Adrenal gland (tissue), 12 donors: Measurements from ENCODE around the gene CKAP4. TPM values are rescaled to one million over a fixed set of nuclear protein-coding genes. Genes with fewer than 3 reads are reported as not detected.
"Not testable (repeated sequence)": the region's sequence is repeated elsewhere in the genome, so short reads cannot be mapped to it uniquely, and the experiment has no call there.

Experiments used
- DNase-seq, 7 donors: peaks; one replicate each; pipeline ENCODE4 v3.0.0-alpha.2; 2019 to 2020
- H3K27ac ChIP-seq, 5 donors: fragments of 200-600 bp; sonication (generic) in 4 of 5; 1 replicate in 3 of 5; 2 replicates in 2 of 5; pipeline versions ENCODE4 v1.5.1 to v1.8.0; 2016 to 2020; ENCODE audit warnings: mild to moderate bottlenecking in 1 of 5
- H3K27me3 ChIP-seq: fragments of 200-600 bp; 2 replicates; pipeline ENCODE4 v1.8.0; 2021
- H3K36me3 ChIP-seq, 2 donors: fragments of 200-600 bp; replicated peaks in 1 of 2; 1 replicate in 1 of 2; 2 replicates in 1 of 2; pipeline versions ENCODE4 v1.5.1 to v1.8.0; 2018 to 2022
- H3K4me1 ChIP-seq, 2 donors: fragments of 200-600 bp; replicated peaks in 1 of 2; 1 replicate in 1 of 2; 2 replicates in 1 of 2; pipeline versions ENCODE4 v1.5.1 to v1.8.0; 2018 to 2021
- H3K4me3 ChIP-seq, 4 donors: fragments of 200-600 bp; sonication (generic) in 3 of 4; one replicate each; pipeline ENCODE4 v1.5.1; 2016 to 2018
- H3K9me3 ChIP-seq, 3 donors: fragments of 200-600 bp; sonication (generic) in 1 of 3; replicated peaks in 1 of 3; 1 replicate in 2 of 3; 2 replicates in 1 of 3; pipeline versions ENCODE4 v1.5.1 to v1.8.0; 2016 to 2021
- POLR2A ChIP-seq, 2 donors: fragments of 450-650 bp; IDR thresholded peaks; one replicate each; pipeline ENCODE4 v1.6.1; 2017; ENCODE audit warnings: antibody characterized with exemption in 2 of 2, mild to moderate bottlenecking in 2 of 2, moderate library complexity in 1 of 2
- WGBS, 4 donors: extraction: QIAGEN DNeasy Blood & Tissue Kit in 2 of 4; methylation state at CpG; one replicate each; pipeline versions ENCODE4 v1.1.5 to v1.1.7; 2013 to 2017; 5-methylcytosine and 5-hydroxymethylcytosine counted together
- intact Hi-C, 2 donors: fragments of 100-400 bp; cut with DNase I; formaldehyde crosslinking; loops; one replicate each; pipeline versions ENCODE4 v1.14.1 to v1.15.0; 2022 to 2023
- polyA plus RNA-seq, 3 donors: library from polyadenylated mRNA; stranded (reverse); fragments of 200-250 nt in 2 of 3; fragments of 350-450 nt in 1 of 3; fragmentation: Illumina TruSeq in 1 of 3; extraction: RNeasy Lipid Tissue Mini Kit (QIAGEN cat#74804) in 1 of 3; gene quantifications; one replicate each; pipeline ENCODE4 v1.2.3, GENCODE V29; 2013 to 2014
- total RNA-seq, 9 donors: library from RNA; depleted of rRNA in 4 of 9; stranded (reverse); fragments of >200 nt in 4 of 9; fragments of 120-200 nt in 1 of 9; fragmentation: NEBNext Ultra II Directional in 1 of 9; extraction: Animal tissue kit (Norgen Biotek cat#: 25700) in 1 of 9; gene quantifications; one replicate each; pipeline versions ENCODE4 v1.1.0 to v1.2.4, GENCODE V29; 2013 to 2023
- TF ChIP-seq, protein P1 (sequence below), 6 experiments: fragments of 450-650 bp in 4 of 6; fragments of 200-600 bp in 2 of 6; sonication (generic) in 1 of 6; IDR thresholded peaks; 1 replicate in 5 of 6; 2 replicates in 1 of 6; pipeline versions ENCODE4 v1.5.1 to v1.8.0; 2016 to 2021; ENCODE audit warnings: antibody characterized with exemption in 6 of 6, mild to moderate bottlenecking in 2 of 6, moderate library complexity in 1 of 6
- donor health status: healthy with polysubstance abuse.
- donor health status: Bipolar disorder and iron deficiency.
- donor health status: DM: yes; HTN: yes; CAD: no.
- donor health status: DM: no; HTN: no; CAD: no.
- donor health status: DM: no; HTN: no; CAD: no.
- donor health status: DM: yes; HTN: yes; CAD: no.

The CKAP4 gene
- total and polyA plus RNA-seq, 12 donors, result 11.0 to 101 (median 84.7) TPM

DNA sequence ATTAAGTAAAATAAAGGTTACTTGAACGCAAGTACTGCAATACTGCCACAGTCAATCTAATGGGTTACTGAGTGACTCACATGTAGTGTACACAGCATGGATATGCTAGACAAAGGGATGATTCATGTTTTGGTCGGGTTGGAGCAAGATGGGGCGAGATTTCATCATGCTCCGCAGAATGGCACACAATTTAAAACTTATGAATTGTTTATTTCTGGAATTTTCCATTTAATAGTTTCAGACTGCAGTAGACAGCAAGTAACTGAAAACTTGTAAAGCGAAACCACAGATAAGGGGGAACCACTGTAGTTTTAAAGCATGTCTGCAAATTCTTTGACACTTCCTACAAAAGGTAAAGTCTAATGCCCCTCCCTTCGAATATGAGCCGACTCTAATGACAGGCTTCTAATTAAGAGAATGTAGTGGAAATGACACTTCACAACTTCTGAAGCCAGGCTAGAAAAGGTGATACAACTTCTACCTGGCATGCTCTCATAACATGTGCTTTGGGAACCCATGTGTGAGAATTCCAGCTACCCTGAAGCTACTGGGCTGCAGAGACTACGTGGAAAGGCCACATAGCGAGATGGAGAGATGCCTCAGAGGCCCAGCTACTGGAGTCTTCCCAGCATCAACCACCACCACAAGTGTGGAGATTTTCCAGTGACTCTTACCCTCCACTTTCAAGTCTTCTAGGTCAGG lies 40.8 kb upstream of the CKAP4 start:
- H3K36me3 ChIP-seq, result no peaks in the 10 kb centered on the region
- WGBS, 4 donors, result 57 to 63% (median 62%) methylated on average over 9 of the region's 9 CpGs
- no peaks in the 10 kb centered on the region for H3K9me3 ChIP-seq
- TF ChIP-seq, protein P1, sequence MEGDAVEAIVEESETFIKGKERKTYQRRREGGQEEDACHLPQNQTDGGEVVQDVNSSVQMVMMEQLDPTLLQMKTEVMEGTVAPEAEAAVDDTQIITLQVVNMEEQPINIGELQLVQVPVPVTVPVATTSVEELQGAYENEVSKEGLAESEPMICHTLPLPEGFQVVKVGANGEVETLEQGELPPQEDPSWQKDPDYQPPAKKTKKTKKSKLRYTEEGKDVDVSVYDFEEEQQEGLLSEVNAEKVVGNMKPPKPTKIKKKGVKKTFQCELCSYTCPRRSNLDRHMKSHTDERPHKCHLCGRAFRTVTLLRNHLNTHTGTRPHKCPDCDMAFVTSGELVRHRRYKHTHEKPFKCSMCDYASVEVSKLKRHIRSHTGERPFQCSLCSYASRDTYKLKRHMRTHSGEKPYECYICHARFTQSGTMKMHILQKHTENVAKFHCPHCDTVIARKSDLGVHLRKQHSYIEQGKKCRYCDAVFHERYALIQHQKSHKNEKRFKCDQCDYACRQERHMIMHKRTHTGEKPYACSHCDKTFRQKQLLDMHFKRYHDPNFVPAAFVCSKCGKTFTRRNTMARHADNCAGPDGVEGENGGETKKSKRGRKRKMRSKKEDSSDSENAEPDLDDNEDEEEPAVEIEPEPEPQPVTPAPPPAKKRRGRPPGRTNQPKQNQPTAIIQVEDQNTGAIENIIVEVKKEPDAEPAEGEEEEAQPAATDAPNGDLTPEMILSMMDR (IDR thresholded peaks at IDR 0.05), result no peak
- peak in 6 of 7 donors; percentile 56 to 68 (median 62) for DNase-seq
- H3K4me1 ChIP-seq, result peaks cover 0 to 4% of the 10 kb centered on the region in 2 donors
- peak overlapping the region in 3 of 5 donors; percentile 4 to 69 (median 53) for H3K27ac ChIP-seq
- intact Hi-C loops, result no loop called here
- H3K4me3 ChIP-seq, result no peak overlapping the region
- no peaks in the 10 kb centered on the region for H3K27me3 ChIP-seq

DNA sequence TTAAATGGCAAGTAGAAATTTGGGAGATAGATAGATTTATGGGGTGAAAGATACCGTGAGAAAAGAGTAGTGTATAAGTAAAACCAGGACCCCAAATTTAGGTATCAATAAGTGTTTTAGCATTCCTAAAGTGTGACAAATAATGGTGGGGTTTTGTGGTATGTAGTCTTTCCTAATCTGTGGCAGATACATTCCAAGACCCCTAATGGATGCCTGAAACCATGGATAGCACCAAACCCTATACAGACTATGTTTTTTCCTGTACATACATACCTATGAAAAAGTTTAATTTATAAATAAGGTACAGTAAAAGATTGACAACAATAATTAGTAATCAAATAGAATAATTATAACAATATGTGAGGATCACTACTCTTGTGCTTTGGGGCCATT lies 40.3 kb upstream of the CKAP4 start:
- Histone ChIP-seq H3K27me3 (no peaks in the 10 kb centered on the region), H3K4me3 (no peak overlapping the region), H3K27ac (no peak overlapping the region), H3K36me3 (no peaks in the 10 kb centered on the region), H3K9me3 (no peaks in the 10 kb centered on the region), H3K4me1 (peaks cover 0 to 4% of the 10 kb centered on the region in 2 donors)
- no peak for DNase-seq
- no peak for TF ChIP-seq POLR2A (IDR thresholded peaks at IDR 0.05)
- TF ChIP-seq, protein P1 (IDR thresholded peaks at IDR 0.05), result no peak
- intact Hi-C loops, result no loop called here
- 70 to 89% (median 79%) methylated on average over 1 of the region's 1 CpG for WGBS, 4 donors

DNA sequence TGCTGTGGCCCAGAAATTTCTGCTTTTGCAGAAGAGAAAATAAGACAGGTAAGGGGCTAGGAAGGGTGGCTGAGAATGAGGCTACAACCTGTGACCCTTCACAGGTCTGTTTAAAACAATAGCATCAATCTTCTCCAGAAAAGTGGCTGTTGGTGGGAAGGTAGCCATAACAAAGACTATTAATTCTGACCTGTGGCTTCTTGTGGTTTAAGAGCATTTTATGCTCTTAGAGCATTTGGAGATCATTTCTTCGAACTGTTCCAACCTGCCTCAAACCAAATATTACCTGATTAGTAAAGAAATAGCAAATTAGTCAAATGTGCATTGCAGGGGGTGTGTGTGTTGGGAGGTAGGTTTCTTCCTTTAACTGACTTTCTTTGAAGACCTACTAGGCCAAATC lies 39.5 kb upstream of the CKAP4 start:
- intact Hi-C loops, result no loop called here
- WGBS, 4 donors, result 80 to 100% (median 87%) methylated on average over 1 of the region's 1 CpG
- TF ChIP-seq, protein P1 (IDR thresholded peaks at IDR 0.05), result no peak
- no peak for TF ChIP-seq POLR2A (IDR thresholded peaks at IDR 0.05)
- H3K9me3 ChIP-seq, result no peaks in the 10 kb centered on the region
- no peak for DNase-seq
- H3K4me1 ChIP-seq, result peaks cover 0 to 4% of the 10 kb centered on the region in 2 donors
- no peaks in the 10 kb centered on the region for H3K27me3 ChIP-seq
- no peaks in the 10 kb centered on the region for H3K36me3 ChIP-seq
- no peak overlapping the region for H3K4me3 ChIP-seq
- H3K27ac ChIP-seq, result no peak overlapping the region

DNA sequence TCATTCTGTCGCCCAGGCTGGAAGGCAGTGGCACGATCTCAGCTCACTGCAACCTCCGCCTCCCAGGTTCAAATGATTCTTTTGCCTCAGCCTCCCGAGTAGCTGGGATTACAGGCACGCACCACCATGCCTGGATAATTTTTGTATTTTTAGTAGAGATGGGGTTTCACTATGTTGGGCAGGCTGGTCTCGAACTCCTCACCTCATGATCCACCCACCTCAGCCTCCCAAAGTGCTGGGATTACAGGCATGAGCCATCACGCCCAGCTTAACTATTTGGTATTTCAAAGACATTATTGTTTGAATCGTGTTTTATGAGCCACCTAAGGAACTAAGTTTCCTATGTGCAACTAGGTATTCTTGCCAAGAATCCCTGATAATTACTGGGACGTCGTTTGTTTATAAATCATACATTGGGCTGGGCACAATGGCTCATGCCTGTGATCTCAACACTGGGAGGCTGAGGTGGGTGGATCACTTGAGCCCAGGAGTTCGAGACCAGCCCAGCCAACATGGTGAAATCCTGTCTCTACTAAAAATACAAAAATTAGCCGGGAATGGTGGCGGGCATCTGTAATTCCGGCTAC lies 38.8 kb upstream of the CKAP4 start:
- H3K36me3 ChIP-seq, H3K27me3 ChIP-seq, intact Hi-C loops, DNase-seq, H3K4me3 ChIP-seq, H3K9me3 ChIP-seq, H3K4me1 ChIP-seq, H3K27ac ChIP-seq: not testable (repeated sequence)
- 79 to 85% (median 84%) methylated on average over 14 of the region's 14 CpGs for WGBS, 4 donors

DNA sequence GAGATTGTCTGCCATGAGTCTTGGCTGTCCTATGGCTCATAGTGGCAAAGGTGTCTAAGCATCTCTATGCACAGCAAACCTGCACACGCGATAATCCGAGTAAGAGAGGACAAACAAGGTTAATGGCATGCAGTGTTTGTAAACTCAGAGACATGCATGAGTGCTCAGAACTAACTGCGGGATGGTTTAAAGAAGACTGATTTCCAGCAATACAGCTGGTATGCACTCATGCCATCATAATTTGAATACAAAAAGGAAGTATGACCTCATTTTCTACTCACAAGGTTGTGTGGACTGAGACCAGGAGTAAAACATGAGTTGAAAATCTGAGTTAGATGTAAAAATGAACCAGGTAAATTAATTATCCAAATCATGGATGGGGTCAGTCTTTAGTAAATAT lies 38.2 kb upstream of the CKAP4 start:
- Histone ChIP-seq H3K9me3 (no peaks in the 10 kb centered on the region), H3K4me3 (no peak overlapping the region), H3K4me1 (peaks cover 0 to 4% of the 10 kb centered on the region in 2 donors), H3K36me3 (no peaks in the 10 kb centered on the region), H3K27ac (no peak overlapping the region), H3K27me3 (no peaks in the 10 kb centered on the region)
- TF ChIP-seq POLR2A (IDR thresholded peaks at IDR 0.05), result no peak
- TF ChIP-seq, protein P1 (IDR thresholded peaks at IDR 0.05), result no peak
- DNase-seq, result no peak
- intact Hi-C loops, result no loop called here
- WGBS, 4 donors, result 88 to 92% (median 90%) methylated on average over 4 of the region's 4 CpGs
